SU-DHL-6 (cell line): ENCODE measurements around the gene AP5B1.

Source experiments
- H2AFZ ChIP-seq: fragments of 200-600 bp; sonication (generic); 2 replicates; pipeline ENCODE4 v1.6.1; 2014; ENCODE audit warnings: low read depth, mild to moderate bottlenecking, moderate library complexity, mixed read lengths, antibody characterized with exemption, low read length; ENCODE audit not compliant: severe bottlenecking
- H3F3A ChIP-seq: fragments of 200-600 bp; shearing (Covaris generic); 2 replicates; pipeline ENCODE4 v1.6.0; 2016; ENCODE audit warnings: antibody characterized with exemption, mild to moderate bottlenecking; ENCODE audit not compliant: insufficient read depth
- H3K27ac ChIP-seq: fragments of 200-600 bp; sonication (generic); 2 replicates; pipeline ENCODE4 v1.5.1; 2016; ENCODE audit warnings: low read depth, mild to moderate bottlenecking, low read length, moderate library complexity, mixed read lengths
- H3K27me3 ChIP-seq: fragments of 200-600 bp; sonication (generic), shearing (Covaris generic); 2 replicates; pipeline ENCODE4 v1.6.0; 2014; ENCODE audit warnings: mild to moderate bottlenecking, low read length
- H3K36me3 ChIP-seq: fragments of 200-600 bp; sonication (generic); 2 replicates; pipeline ENCODE4 v1.6.1; 2014; ENCODE audit warnings: mild to moderate bottlenecking, low read length, mixed read lengths
- H3K4me2 ChIP-seq: fragments of 300-600, 200-600 bp; shearing (Covaris generic), sonication (generic); 2 replicates; pipeline ENCODE4 v1.6.0; 2014; ENCODE audit warnings: low read length, low read depth, mild to moderate bottlenecking; ENCODE audit not compliant: poor library complexity, severe bottlenecking
- H3K4me3 ChIP-seq: fragments of 200-600 bp; sonication (generic); 2 replicates; pipeline ENCODE4 v1.5.1; 2014; ENCODE audit warnings: antibody characterized with exemption, low read length, mild to moderate bottlenecking, mixed read lengths; ENCODE audit not compliant: insufficient read depth, poor library complexity, severe bottlenecking
- H3K79me2 ChIP-seq: fragments of 200-600 bp; sonication (generic); 2 replicates; pipeline ENCODE4 v1.6.1; 2014; ENCODE audit warnings: mild to moderate bottlenecking, low read length, moderate library complexity; ENCODE audit not compliant: insufficient read depth
- H3K9ac ChIP-seq: fragments of 200-600 bp; sonication (generic); 2 replicates; pipeline ENCODE4 v1.7.0; 2014; ENCODE audit warnings: mild to moderate bottlenecking, low read length
- H3K9me2 ChIP-seq: fragments of 200-600 bp; sonication (generic); replicated peaks from 2 replicates; pipeline ENCODE4 v1.6.1; 2014; ENCODE audit warnings: low read length; ENCODE audit not compliant: insufficient read depth
- H3K9me3 ChIP-seq: fragments of 200-600 bp; sonication (generic); 2 replicates; pipeline ENCODE4 v1.6.1; 2014; ENCODE audit warnings: low read length, mixed read lengths; ENCODE audit not compliant: insufficient read depth
- H4K20me1 ChIP-seq: fragments of 200-600 bp; sonication (generic); 2 replicates; pipeline ENCODE4 v1.6.1; 2014; ENCODE audit warnings: low read depth, mild to moderate bottlenecking, antibody characterized with exemption, low read length, moderate library complexity, mixed read lengths
- CTCF ChIP-seq: fragments of 200-600 bp; sonication (generic); IDR thresholded peaks from one replicate; pipeline ENCODE4 v1.5.1; 2017; ENCODE audit warnings: antibody characterized with exemption, mild to moderate bottlenecking, low read length, moderate library complexity; ENCODE audit not compliant: insufficient read depth, poor library complexity, severe bottlenecking
- EZH2phosphoT487 ChIP-seq: fragments of 200-600 bp; sonication (generic), shearing (Covaris generic); conservative IDR thresholded peaks from 2 replicates; pipeline ENCODE4 v1.6.1; 2018; ENCODE audit warnings: mild to moderate bottlenecking, antibody characterized with exemption, low read length, moderate library complexity, mixed read lengths

Gene AP5B1

GRCh38 chr11:65780770-65781151 lies at the start of gene AP5B1:
Gene AP5B1 (minus strand): TSS chr11:65780976. CDS start chr11:65780591, 385 bp downstream.
- Histone ChIP-seq H3K27me3 (no peaks in the 10 kb centered on the region), H4K20me1 (no peaks in the 10 kb centered on the region), H3K9ac (peak within 1 kb of the TSS; percentile 80), H3K79me2 (peaks cover 8% of the 10 kb centered on the region; the same call in 1 of the 2 replicates), H3K36me3 (no peaks in the 10 kb centered on the region), H3K9me3 (no peaks in the 10 kb centered on the region), H3K9me2 (no peaks in the 10 kb centered on the region), H3K4me3 (peak within 1 kb of the TSS; percentile 62), H3K27ac (peak within 1 kb of the TSS; percentile 43), H3F3A (no peaks in the 10 kb centered on the region), H2AFZ (peak within 1 kb of the TSS; percentile 27), H3K4me2 (peak within 1 kb of the TSS; percentile 71)
- TF ChIP-seq CTCF (no peak), EZH2phosphoT487 (no peak)

GRCh38 chr11:65829459-65829858 lies 48.7 kb upstream of the AP5B1 start:
- Histone ChIP-seq H3F3A (peaks cover 5% of the 10 kb centered on the region; the same call in 1 of the 2 replicates), H3K9me2 (no peaks in the 10 kb centered on the region), H3K9ac (no peak overlapping the region), H3K27ac (no peak overlapping the region), H4K20me1 (no peaks in the 10 kb centered on the region), H3K27me3 (no peaks in the 10 kb centered on the region), H3K9me3 (no peaks in the 10 kb centered on the region), H3K4me3 (no peak overlapping the region), H3K4me2 (no peak overlapping the region), H2AFZ (no peak overlapping the region), H3K79me2 (no peaks in the 10 kb centered on the region), H3K36me3 (no peaks in the 10 kb centered on the region)
- TF ChIP-seq EZH2phosphoT487 (no peak), CTCF (no peak)

GRCh38 chr11:65826984-65827735 lies 46.4 kb upstream of the AP5B1 start:
- H3K4me2 ChIP-seq, result no peak overlapping the region
- no peak for TF ChIP-seq EZH2phosphoT487
- TF ChIP-seq CTCF, result no peak

More at GRCh38 chr11:65826984-65827735, 46.4 kb upstream of the AP5B1 start:
- Histone ChIP-seq H3K9me3 (no peaks in the 10 kb centered on the region), H3K9ac (no peak overlapping the region), H3K36me3 (no peaks in the 10 kb centered on the region), H3K9me2 (no peaks in the 10 kb centered on the region), H3K27me3 (no peaks in the 10 kb centered on the region), H4K20me1 (no peaks in the 10 kb centered on the region), H3F3A (peaks cover 5% of the 10 kb centered on the region; the same call in 1 of the 2 replicates), H3K4me3 (no peak overlapping the region), H2AFZ (no peak overlapping the region), H3K27ac (no peak overlapping the region), H3K79me2 (no peaks in the 10 kb centered on the region)
